Measurements from ENCODE around the gene YDJC. TPM values are rescaled to one million over a fixed set of nuclear protein-coding genes. Genes with fewer than 3 reads are reported as not detected.
A peak's percentile ranks its signal among the peaks of the same experiment; 100 is the strongest.

The YDJC gene
- total and polyA plus RNA-seq, 9 of the 15 experiments (the other 6 are each of a cell fraction or from before 2014, with no cell fraction given), result 13.5 to 871 (median 164) TPM

- 0 out of 2 replicates have a peak, but pooled peaks have one; percentile 33 for TF ChIP-seq CEBPZ (IDR thresholded peaks at IDR 0.05; ENCODE audit: borderline replicate concordance, low read depth, low read length)
- peak; percentile 19; the same call in 1 of the 2 replicates for TF ChIP-seq EP300 (IDR thresholded peaks at IDR 0.05; ENCODE audit: low read length)
- TF ChIP-seq ZNF232 (CRISPR knock-in tag; IDR thresholded peaks at IDR 0.05), result no peak
- TF ChIP-seq SMC3 (conservative IDR thresholded peaks at IDR 0.05; ENCODE audit: insufficient read depth, low read depth, low read length), result peak; percentile 57; the same call in 1 of the 2 replicates
- TF ChIP-seq CTCF (IDR thresholded peaks at IDR 0.05 in 2 of 3, conservative IDR thresholded peaks at IDR 0.05 in 1 of 3; ENCODE audit: insufficient read depth in 2 of 3, low read depth in 1 of 3, low read length in 3 of 3), result peak in 2 of 3 experiments; percentile 79 to 89; a peak in 4 of 6 replicates
- peak; percentile 68 for TF ChIP-seq CHD2 (IDR thresholded peaks at IDR 0.05; ENCODE audit: low read depth, low read length)
- peak; percentile 100 for TF ChIP-seq POLR2AphosphoS2 (IDR thresholded peaks at IDR 0.05; ENCODE audit: low read length)
- TF ChIP-seq ZKSCAN1 (IDR thresholded peaks at IDR 0.05; ENCODE audit: low read depth, low read length), result peak; percentile 70
- TF ChIP-seq TBL1XR1 (IDR thresholded peaks at IDR 0.05; ENCODE audit: low read length in 2 of 2), result peak; percentile 52 to 96; a peak in 3 of 4 replicates
- TF ChIP-seq E2F6 (IDR thresholded peaks at IDR 0.05; ENCODE audit: borderline replicate concordance in 1 of 2, extremely low read depth in 1 of 2, insufficient read depth in 1 of 2, insufficient read length in 1 of 2, low read depth in 1 of 2, low read length in 1 of 2, poor library complexity in 1 of 2, severe bottlenecking in 1 of 2), result peak in 1 of 2 experiments; percentile 100
- no peak for TF ChIP-seq ZFP1 (CRISPR knock-in tag; IDR thresholded peaks at IDR 0.05)
- no peak for TF ChIP-seq PRMT5 (CRISPR knock-in tag; IDR thresholded peaks at IDR 0.05)
- TF ChIP-seq RCOR1 (IDR thresholded peaks at IDR 0.05; ENCODE audit: borderline replicate concordance in 1 of 2, low read depth in 2 of 2, low read length in 2 of 2), result peak; percentile 60 to 87; a peak in 3 of 4 replicates
- peak; percentile 49 to 83; a peak in 2 of 4 replicates for TF ChIP-seq ZMIZ1 (IDR thresholded peaks at IDR 0.05; ENCODE audit: low read depth in 2 of 2, low read length in 2 of 2)
- TF ChIP-seq SIN3A (IDR thresholded peaks at IDR 0.05; ENCODE audit: borderline replicate concordance in 2 of 2, control insufficient read depth in 1 of 2, low read depth in 2 of 2, low read length in 2 of 2), result peak in 1 of 2 experiments; percentile 86; a peak in 2 of 4 replicates
Measured at GRCh38 chr22:21657360-21658032, 27.7 kb upstream of the YDJC start (continued).

All from K562 (cell line).